ENCODE results near the gene ATXN10.

ATXN10 gene

DNA sequence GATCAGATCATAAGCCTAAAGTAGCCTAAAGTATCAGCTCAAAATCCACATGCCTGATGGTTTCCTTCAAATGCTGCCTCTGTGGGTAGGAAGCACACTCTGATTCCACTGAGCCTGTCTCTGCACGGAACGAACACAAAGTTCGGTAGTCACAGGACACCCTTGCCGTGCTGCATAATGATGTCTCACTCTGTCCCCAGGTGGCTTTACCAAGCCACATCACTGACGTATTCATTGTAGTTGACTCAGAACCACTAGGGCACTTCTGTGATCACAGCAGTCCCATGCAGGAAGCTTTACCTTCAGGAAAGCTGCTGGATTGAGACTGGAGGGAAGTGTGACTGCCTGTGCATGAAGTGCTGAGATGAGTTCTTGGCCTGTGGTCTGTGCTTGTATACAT lies 147.7 kb downstream of the ATXN10 start:
- H3K27me3 ChIP-seq (ENCODE audit: control insufficient read depth, low read length): no peaks in the 10 kb centered on the region
- H3K4me2 ChIP-seq (ENCODE audit: low read length): no peak overlapping the region

DNA sequence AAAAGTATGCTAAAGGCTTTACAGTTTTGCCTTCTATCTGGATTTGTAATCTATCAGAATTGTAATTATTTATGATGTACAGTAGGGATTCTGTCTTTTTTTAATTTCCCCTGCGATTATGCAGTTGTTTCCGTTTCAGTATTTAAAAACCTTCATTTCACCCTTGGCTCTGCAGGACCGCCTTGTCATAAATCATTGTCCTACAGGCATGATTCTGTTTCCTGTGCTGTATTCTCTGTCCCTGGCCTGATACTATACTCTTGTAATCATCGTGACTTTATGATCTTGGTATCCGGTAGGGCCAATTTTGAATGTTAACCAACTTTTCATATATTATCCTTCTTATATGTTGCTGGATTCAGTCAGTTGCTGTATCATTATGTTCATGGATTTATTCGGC lies 151.7 kb downstream of the ATXN10 start:
- H3K27me3 ChIP-seq (ENCODE audit: control insufficient read depth, low read length): no peaks in the 10 kb centered on the region
- peaks cover 48% of the 10 kb centered on the region for H3K36me3 ChIP-seq (ENCODE audit: control insufficient read depth, low read length)
- H3K9me3 ChIP-seq (ENCODE audit: control insufficient read depth, insufficient read depth, low read length): peaks cover 4% of the 10 kb centered on the region; the same call in 1 of the 2 replicates
- H3K4me2 ChIP-seq (ENCODE audit: low read length): no peak overlapping the region
- H3K9me2 ChIP-seq (replicated peaks; ENCODE audit: control insufficient read depth, low read length): no peaks in the 10 kb centered on the region
- H3K27ac ChIP-seq (ENCODE audit: low read depth, low read length): no peak overlapping the region
- TF ChIP-seq, protein P1, sequence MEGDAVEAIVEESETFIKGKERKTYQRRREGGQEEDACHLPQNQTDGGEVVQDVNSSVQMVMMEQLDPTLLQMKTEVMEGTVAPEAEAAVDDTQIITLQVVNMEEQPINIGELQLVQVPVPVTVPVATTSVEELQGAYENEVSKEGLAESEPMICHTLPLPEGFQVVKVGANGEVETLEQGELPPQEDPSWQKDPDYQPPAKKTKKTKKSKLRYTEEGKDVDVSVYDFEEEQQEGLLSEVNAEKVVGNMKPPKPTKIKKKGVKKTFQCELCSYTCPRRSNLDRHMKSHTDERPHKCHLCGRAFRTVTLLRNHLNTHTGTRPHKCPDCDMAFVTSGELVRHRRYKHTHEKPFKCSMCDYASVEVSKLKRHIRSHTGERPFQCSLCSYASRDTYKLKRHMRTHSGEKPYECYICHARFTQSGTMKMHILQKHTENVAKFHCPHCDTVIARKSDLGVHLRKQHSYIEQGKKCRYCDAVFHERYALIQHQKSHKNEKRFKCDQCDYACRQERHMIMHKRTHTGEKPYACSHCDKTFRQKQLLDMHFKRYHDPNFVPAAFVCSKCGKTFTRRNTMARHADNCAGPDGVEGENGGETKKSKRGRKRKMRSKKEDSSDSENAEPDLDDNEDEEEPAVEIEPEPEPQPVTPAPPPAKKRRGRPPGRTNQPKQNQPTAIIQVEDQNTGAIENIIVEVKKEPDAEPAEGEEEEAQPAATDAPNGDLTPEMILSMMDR (IDR thresholded peaks at IDR 0.05; ENCODE audit: low read depth, low read length, poor library complexity, severe bottlenecking): no peak
- TF ChIP-seq EZH2phosphoT487 (IDR thresholded peaks at IDR 0.05; ENCODE audit: borderline replicate concordance, low read length): no peak
- H3F3A ChIP-seq (ENCODE audit: control insufficient read depth, insufficient read depth): no peaks in the 10 kb centered on the region
- no peaks in the 10 kb centered on the region for H3K79me2 ChIP-seq (ENCODE audit: control insufficient read depth, low read length)
- H4K20me1 ChIP-seq (ENCODE audit: control insufficient read depth, insufficient read depth, low read depth, low read length): no peaks in the 10 kb centered on the region
- no peaks in the 10 kb centered on the region for H3K4me1 ChIP-seq (ENCODE audit: control insufficient read depth, low read length)
- H3K4me3 ChIP-seq (ENCODE audit: low read length): no peak overlapping the region

More for the DNA sequence above, 147.7 kb downstream of the ATXN10 start:
- Histone ChIP-seq H3K4me1 (ENCODE audit: control insufficient read depth, low read length) (no peaks in the 10 kb centered on the region), H3F3A (ENCODE audit: control insufficient read depth, insufficient read depth) (no peaks in the 10 kb centered on the region), H3K9me3 (ENCODE audit: control insufficient read depth, insufficient read depth, low read length) (no peaks in the 10 kb centered on the region), H3K4me3 (ENCODE audit: low read length) (no peak overlapping the region), H4K20me1 (ENCODE audit: control insufficient read depth, insufficient read depth, low read depth, low read length) (no peaks in the 10 kb centered on the region), H3K79me2 (ENCODE audit: control insufficient read depth, low read length) (no peaks in the 10 kb centered on the region), H3K27ac (ENCODE audit: low read depth, low read length) (no peak overlapping the region), H3K36me3 (ENCODE audit: control insufficient read depth, low read length) (peaks cover 30% of the 10 kb centered on the region), H3K9me2 (replicated peaks; ENCODE audit: control insufficient read depth, low read length) (no peaks in the 10 kb centered on the region)
- no peak for TF ChIP-seq EZH2phosphoT487 (IDR thresholded peaks at IDR 0.05; ENCODE audit: borderline replicate concordance, low read length)
- TF ChIP-seq, protein P1 (IDR thresholded peaks at IDR 0.05; ENCODE audit: low read depth, low read length, poor library complexity, severe bottlenecking): no peak

DNA sequence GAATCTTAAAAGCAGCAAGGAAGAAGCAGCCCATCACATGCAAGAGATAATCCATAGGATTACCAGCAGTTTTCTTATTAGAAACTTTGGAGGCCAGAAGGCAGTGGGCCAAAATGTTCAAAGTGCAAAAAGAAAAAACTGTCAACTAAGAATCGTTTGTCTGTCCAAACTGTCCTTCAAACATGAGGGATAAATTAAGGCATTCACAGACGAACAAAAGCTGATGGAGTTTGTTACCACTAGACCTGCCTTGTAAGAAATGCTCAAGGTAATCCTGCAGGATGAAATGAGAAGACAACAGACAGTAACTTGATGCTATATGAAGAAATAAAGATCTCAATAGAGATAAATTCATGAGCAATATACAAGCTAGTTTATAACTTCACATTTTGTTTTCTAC lies 154.9 kb downstream of the ATXN10 start:
- H4K20me1 ChIP-seq (ENCODE audit: control insufficient read depth, insufficient read depth, low read depth, low read length): no peaks in the 10 kb centered on the region
- TF ChIP-seq, protein P1 (IDR thresholded peaks at IDR 0.05; ENCODE audit: low read depth, low read length, poor library complexity, severe bottlenecking): no peak
- TF ChIP-seq EZH2phosphoT487 (IDR thresholded peaks at IDR 0.05; ENCODE audit: borderline replicate concordance, low read length): no peak
- H3F3A ChIP-seq (ENCODE audit: control insufficient read depth, insufficient read depth): peaks cover 9% of the 10 kb centered on the region
- no peaks in the 10 kb centered on the region for H3K79me2 ChIP-seq (ENCODE audit: control insufficient read depth, low read length)
- peaks cover 15% of the 10 kb centered on the region; the same call in 1 of the 2 replicates for H3K9me3 ChIP-seq (ENCODE audit: control insufficient read depth, insufficient read depth, low read length)
- H3K4me1 ChIP-seq (ENCODE audit: control insufficient read depth, low read length): peaks cover 28% of the 10 kb centered on the region
- no peak overlapping the region for H3K27ac ChIP-seq (ENCODE audit: low read depth, low read length)
- H3K27me3 ChIP-seq (ENCODE audit: control insufficient read depth, low read length): no peaks in the 10 kb centered on the region
- H3K36me3 ChIP-seq (ENCODE audit: control insufficient read depth, low read length): peaks cover 56% of the 10 kb centered on the region
- no peak overlapping the region for H3K4me2 ChIP-seq (ENCODE audit: low read length)
- H3K9me2 ChIP-seq (replicated peaks; ENCODE audit: control insufficient read depth, low read length): no peaks in the 10 kb centered on the region
- H3K4me3 ChIP-seq (ENCODE audit: low read length): no peak overlapping the region

All from DOHH2 (cell line).